Fibroblast of pulmonary artery (primary cell): ENCODE data around the gene TTLL11.

Experiments
- DNase-seq: peaks from one replicate; pipeline ENCODE4 v3.0.0-alpha.2; 2010; ENCODE audit warnings: low read depth
- H3K4me3 ChIP-seq: replicated peaks from 2 replicates; pipeline ENCODE4 v1.5.1; 2011; ENCODE audit warnings: low read depth, mild to moderate bottlenecking, control low read depth, low read length, moderate library complexity
- TF ChIP-seq, protein P1 (sequence below): IDR thresholded peaks from 2 replicates; pipeline ENCODE4 v1.5.1; 2011; ENCODE audit warnings: mild to moderate bottlenecking, control low read depth, low read length, inconsistent platforms; ENCODE audit errors: missing control alignments

TTLL11 gene

DNA sequence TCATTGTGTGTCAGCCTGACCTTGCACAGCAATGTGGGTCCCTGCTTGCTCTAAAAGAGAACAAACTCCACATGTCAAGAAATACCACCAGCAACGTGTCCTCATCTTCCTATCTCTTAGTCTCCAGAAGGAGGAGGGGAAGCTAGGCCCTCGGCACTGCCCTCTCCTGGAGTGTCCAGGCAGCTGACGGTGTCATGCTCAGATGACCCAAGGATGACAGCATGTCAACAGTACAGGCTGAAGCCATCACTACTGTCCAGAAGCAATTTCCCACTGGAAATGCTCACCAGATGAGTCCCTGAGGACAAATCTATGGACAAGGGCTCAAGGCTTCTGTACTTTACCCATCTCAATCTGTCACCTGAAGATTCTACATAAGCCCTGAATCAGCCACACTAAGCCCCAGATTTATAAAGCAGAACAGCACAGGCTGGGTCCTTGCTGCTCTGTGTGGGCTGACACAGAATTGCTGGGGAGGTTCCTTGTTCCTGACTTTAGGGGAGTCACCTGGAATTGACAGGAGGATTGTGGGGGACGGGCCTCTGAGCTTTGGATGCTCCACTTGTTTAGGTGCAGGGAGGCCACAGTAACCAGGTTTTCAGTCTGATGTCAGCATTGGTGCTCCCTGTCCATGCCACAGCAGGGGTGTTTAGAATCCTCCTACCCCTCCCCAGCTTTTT, 231.5 kb downstream of the TTLL11 start:
- no peak overlapping the region for H3K4me3 ChIP-seq
- DNase-seq: no peak
- TF ChIP-seq, protein P1, sequence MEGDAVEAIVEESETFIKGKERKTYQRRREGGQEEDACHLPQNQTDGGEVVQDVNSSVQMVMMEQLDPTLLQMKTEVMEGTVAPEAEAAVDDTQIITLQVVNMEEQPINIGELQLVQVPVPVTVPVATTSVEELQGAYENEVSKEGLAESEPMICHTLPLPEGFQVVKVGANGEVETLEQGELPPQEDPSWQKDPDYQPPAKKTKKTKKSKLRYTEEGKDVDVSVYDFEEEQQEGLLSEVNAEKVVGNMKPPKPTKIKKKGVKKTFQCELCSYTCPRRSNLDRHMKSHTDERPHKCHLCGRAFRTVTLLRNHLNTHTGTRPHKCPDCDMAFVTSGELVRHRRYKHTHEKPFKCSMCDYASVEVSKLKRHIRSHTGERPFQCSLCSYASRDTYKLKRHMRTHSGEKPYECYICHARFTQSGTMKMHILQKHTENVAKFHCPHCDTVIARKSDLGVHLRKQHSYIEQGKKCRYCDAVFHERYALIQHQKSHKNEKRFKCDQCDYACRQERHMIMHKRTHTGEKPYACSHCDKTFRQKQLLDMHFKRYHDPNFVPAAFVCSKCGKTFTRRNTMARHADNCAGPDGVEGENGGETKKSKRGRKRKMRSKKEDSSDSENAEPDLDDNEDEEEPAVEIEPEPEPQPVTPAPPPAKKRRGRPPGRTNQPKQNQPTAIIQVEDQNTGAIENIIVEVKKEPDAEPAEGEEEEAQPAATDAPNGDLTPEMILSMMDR: peak; percentile 39

DNA sequence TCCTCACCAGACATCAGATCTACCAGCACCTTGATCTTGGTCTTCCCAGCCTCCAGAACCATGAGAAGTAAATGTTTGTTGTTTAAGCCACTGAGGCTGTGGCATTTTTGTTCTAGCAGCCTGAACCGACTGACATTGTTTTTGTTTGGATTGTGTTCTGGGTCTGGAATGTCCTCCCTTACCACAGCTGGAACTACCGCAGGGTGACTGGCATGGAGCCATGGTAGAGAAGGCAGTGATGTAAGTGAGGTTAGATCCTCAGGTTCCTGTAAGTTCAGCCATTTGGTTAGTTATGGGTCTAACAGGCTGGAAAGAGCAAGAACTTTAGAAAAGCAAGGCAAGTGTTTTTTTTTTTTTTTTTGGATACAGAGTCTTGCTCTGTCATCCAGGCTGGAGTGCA, 232.4 kb downstream of the TTLL11 start:
- DNase-seq: peak; percentile 95
- TF ChIP-seq, protein P1: no peak
- no peak overlapping the region for H3K4me3 ChIP-seq

DNA sequence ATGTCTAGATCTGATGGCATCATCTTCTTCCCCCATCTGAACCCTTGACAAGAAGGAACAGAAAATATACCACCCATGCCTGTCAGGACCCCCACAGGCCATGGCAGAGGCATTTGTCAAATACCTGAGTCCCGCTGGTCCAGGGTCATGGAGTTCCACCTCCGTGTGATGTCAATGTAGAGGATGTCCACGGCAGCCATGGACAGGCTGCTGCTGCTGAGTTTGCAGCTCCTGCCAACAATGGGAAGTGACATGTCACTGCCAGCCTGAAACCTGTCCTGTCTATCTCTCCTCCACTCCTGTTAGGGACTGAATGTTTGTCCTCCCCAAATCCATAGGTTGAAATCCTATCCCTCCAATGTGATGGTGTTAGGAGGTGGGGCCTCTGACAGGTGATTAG, 232.9 kb downstream of the TTLL11 start:
- DNase-seq: no peak
- H3K4me3 ChIP-seq: no peak overlapping the region
- TF ChIP-seq, protein P1: no peak

DNA sequence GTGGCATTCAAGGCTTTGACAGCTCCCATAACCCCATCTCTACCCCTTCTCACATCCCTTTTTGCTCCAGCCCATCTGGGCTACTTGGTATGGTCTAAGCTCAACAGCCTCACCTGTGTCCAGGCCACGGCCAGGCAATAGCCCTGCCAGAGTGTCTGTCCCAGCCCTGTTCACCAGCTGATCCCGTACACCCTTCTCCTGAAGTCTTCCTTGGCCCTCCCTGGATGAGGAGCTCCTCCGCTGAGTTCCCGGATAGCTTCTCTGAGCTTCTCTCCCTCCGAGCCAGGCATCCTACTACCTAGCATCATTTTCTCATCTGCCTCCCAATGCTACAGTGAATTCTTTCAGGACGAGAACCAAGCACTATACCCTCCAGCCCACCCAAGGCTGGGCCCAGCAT, 233.5 kb downstream of the TTLL11 start:
- TF ChIP-seq, protein P1: no peak
- no peak overlapping the region for H3K4me3 ChIP-seq
- DNase-seq: no peak

DNA sequence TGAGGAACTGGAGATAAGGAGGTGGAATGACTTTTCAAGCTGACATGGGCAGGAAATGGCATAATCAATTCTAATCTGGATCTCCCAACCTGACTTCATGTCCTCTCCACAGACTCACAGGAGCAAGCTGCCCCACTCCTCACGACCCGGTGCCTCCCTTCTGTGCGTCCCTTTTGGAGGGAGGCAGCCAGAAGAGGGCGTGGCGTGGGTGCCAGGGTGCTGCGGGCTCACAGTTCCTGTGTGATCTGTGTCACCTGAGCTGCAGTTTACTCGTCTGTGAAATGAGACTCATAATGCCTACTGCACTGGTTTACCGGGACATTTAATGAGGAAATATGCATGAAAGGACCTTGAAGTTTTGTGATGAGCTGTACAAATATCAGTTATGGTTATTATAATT, 234.3 kb downstream of the TTLL11 start:
- TF ChIP-seq, protein P1: no peak
- DNase-seq: no peak
- H3K4me3 ChIP-seq: no peak overlapping the region

DNA sequence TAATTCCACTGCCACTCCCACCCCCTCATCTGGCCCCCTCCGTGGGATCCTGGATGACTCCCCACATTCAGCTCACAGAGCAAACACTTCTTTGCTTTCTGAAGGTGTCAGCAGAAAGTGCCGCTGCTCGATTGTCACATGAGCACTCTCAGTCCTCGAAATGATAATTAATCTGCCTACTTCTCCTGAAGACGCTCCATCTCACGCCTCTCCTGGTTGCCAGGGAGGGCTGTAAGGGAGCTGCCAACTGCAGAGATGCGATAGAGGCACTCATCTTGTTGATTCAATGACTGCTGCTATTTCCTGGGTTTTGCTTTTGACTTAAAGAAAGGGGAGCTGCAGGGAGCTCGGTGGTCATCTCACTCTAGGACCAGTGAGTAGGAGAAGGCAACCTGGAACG, 235.2 kb downstream of the TTLL11 start:
- no peak overlapping the region for H3K4me3 ChIP-seq
- DNase-seq: no peak
- TF ChIP-seq, protein P1: no peak

DNA sequence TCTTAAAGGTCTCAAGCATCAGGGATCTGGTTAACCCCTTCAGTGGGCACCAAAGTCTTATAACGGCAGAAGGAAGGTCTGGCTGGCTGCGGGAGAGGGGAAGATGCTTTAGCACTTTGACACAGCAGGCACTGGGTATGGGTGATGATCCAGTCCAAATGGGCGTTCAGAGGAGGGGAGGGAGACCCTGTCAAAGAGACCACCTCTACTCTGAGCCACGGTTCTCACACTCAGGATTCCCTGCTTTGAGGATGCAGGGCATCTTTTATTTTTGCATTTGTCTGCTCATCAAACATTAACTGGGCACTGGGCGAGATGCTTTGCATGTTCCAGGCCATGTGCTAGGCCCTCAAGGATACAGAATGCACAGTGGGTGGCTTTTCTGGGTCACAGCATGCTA, 237.6 kb downstream of the TTLL11 start:
- H3K4me3 ChIP-seq: no peak overlapping the region
- TF ChIP-seq, protein P1: no peak
- DNase-seq: no peak
